Measurements from ENCODE around the gene CASZ1. TPM values are rescaled to one million over a fixed set of nuclear protein-coding genes. Genes with fewer than 3 reads are reported as not detected.
A peak's percentile ranks its signal among the peaks of the same experiment; 100 is the strongest.

Gene CASZ1
- total RNA-seq, 4 donors from 2014 or later: 106 to 229 (median 160) TPM

DNA sequence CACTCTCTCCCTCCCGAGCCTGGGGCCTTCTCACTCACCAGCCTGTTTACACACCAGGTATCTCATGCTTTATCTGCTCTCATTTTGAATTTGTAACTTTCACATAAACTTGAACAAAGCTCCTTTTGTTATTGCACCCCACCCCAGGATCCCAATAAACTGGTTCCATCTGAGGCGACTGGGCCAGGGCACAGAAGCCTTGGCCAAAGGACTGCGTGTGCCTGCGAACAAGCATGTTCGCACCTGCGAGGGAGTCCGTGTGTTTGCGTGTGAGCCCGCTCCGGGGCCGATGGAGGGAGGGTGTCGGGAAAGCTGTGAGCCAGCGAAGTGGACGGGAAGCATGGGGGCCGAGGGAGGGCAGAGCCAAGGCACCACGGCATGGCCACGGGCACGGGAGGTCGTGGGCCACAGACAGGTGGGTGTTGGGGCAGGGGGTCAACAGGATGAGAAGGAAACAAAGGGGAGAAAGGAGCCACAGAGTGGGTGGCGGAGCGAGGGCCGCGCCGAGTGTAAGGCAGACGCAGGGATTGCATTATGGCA is 98.8 kb downstream of the CASZ1 start:
- Histone ChIP-seq H3K27me3 (no peaks in the 10 kb centered on the region), H3K4me1 (peaks cover 65% of the 10 kb centered on the region), H3K36me3 (no peaks in the 10 kb centered on the region), H3K9me3 (no peaks in the 10 kb centered on the region), H3K27ac (peak overlapping the region; percentile 92), H3K4me3 (peak overlapping the region; percentile 7)
- no peak for TF ChIP-seq POLR2A (IDR thresholded peaks at IDR 0.05)
- TF ChIP-seq EP300 (IDR thresholded peaks at IDR 0.05): no peak
- TF ChIP-seq POLR2AphosphoS5 (IDR thresholded peaks at IDR 0.05): peak in 1 of 3 donors; percentile 33
- no peak for DNase-seq (ENCODE audit: low spot score in 2 of 2)
- 71% methylated on average over 25 of the region's 25 CpGs for WGBS

DNA sequence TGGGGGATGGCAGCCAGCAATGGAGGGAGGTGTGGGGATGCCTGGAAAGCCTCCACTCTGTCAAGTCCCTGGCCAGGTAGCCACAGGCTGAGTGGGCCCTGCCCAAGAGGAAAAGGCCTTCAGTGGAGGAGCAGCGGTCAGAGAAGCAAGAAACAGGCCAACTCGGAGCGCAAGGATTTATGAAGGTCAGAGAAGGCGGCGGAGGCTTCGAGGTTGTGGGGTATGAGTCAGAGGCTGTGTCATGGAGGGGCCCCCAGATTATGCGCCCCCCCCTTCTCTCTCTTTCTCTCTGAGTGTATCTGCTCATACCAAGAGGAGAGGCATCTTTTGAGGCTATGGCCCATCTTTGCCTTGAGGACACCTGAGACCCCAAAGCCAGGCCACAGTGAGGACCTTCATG is 99.5 kb downstream of the CASZ1 start:
- Histone ChIP-seq H3K4me3 (peak overlapping the region; percentile 7), H3K27ac (peak overlapping the region; percentile 92), H3K9me3 (no peaks in the 10 kb centered on the region), H3K4me1 (peaks cover 72% of the 10 kb centered on the region), H3K36me3 (no peaks in the 10 kb centered on the region), H3K27me3 (no peaks in the 10 kb centered on the region)
- TF ChIP-seq POLR2A (IDR thresholded peaks at IDR 0.05): no peak
- TF ChIP-seq POLR2AphosphoS5 (IDR thresholded peaks at IDR 0.05): no peak
- no peak for TF ChIP-seq EP300 (IDR thresholded peaks at IDR 0.05)
- TF ChIP-seq, protein P1, sequence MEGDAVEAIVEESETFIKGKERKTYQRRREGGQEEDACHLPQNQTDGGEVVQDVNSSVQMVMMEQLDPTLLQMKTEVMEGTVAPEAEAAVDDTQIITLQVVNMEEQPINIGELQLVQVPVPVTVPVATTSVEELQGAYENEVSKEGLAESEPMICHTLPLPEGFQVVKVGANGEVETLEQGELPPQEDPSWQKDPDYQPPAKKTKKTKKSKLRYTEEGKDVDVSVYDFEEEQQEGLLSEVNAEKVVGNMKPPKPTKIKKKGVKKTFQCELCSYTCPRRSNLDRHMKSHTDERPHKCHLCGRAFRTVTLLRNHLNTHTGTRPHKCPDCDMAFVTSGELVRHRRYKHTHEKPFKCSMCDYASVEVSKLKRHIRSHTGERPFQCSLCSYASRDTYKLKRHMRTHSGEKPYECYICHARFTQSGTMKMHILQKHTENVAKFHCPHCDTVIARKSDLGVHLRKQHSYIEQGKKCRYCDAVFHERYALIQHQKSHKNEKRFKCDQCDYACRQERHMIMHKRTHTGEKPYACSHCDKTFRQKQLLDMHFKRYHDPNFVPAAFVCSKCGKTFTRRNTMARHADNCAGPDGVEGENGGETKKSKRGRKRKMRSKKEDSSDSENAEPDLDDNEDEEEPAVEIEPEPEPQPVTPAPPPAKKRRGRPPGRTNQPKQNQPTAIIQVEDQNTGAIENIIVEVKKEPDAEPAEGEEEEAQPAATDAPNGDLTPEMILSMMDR (IDR thresholded peaks at IDR 0.05): no peak
- 70% methylated on average over 7 of the region's 7 CpGs for WGBS
- DNase-seq (ENCODE audit: low spot score in 2 of 2): no peak

DNA sequence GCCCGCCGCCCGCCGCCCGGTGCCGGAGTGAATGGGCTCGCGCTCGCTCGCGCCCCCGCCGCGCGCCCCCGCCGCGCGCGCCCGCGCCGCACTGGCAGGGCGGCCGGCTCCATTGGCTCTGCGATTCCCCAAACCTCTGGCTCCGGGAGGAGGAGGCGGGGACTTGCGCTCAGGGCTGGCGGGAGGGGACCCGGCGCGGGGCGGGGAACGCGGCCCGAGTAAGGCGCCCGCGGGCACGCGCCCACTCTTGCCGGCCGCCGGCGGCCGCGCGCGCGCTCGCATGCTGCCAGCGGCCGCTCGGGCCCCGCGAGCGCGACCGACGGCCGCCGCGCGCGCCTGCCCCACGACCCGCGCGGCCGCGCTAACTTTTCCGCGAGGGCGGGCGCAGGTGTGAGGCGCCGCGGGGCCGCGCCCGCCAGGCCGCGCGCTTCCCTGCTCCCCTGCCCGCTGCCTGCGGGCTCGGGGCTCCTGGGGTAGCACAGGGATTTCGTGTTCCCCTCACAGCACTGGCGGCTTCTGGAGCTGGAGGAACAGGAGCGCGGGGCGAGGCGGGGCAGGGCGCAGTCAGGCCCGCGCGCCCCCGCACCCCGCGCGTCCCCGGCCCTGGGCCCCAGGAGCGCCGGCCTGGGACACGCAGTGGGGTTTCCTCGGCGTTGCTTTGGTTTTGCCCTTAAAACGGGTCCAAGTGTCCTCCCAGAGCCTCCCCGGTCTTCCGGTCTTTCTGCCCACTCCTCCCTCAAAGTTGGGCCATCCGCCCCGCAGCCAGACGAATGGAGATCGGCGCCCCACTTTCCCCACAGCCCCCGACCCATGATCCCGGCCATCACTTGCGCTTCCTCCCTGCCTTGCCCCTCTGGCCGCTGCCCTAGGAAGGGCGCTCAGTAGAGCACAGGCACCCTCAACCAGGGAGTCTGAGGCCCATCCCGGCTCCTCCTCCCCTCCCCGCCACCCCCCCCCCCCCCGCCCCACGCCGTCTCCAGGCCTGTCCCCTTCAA is 101.5 kb downstream of the CASZ1 start:
- TF ChIP-seq POLR2A (IDR thresholded peaks at IDR 0.05): no peak
- TF ChIP-seq POLR2AphosphoS5 (IDR thresholded peaks at IDR 0.05): no peak
- TF ChIP-seq, protein P1 (IDR thresholded peaks at IDR 0.05): no peak
- no peak for TF ChIP-seq EP300 (IDR thresholded peaks at IDR 0.05)
- H3K9me3 ChIP-seq: no peaks in the 10 kb centered on the region
- DNase-seq (ENCODE audit: low spot score in 2 of 2): peak; percentile 89 to 90
- H3K36me3 ChIP-seq: peaks cover 3% of the 10 kb centered on the region
- H3K27me3 ChIP-seq: no peaks in the 10 kb centered on the region
- H3K27ac ChIP-seq: peak overlapping the region; percentile 92
- WGBS: 12% methylated on average over 15 of the region's 126 CpGs
- H3K4me3 ChIP-seq: peak overlapping the region; percentile 83
- H3K4me1 ChIP-seq: peaks cover 85% of the 10 kb centered on the region

DNA sequence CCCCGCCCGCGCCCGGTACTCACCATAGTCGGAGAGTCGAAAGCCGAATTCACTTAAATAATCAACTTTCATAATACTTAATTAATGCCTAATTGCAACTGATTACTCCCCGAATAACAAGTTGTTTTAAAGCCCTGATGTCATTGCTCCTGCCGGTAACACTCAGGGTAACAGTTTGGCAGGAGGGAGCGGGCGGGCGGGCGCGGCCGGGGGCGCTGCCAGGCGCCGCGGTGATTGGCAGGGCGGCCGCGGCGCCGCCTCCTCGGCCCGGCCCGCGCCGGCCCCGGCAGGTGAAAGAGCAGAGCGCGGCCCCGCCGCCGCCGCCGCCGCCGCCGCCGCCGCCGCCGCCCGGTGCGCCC is 102.2 kb downstream of the CASZ1 start:
- DNase-seq (ENCODE audit: low spot score in 2 of 2): no peak
- no peaks in the 10 kb centered on the region for H3K9me3 ChIP-seq
- H3K36me3 ChIP-seq: peaks cover 3% of the 10 kb centered on the region
- H3K4me1 ChIP-seq: peaks cover 85% of the 10 kb centered on the region
- H3K27me3 ChIP-seq: no peaks in the 10 kb centered on the region
- whole genome bisulfite sequencing: 0% methylated on average over 9 of the region's 46 CpGs
- peak overlapping the region; percentile 92 for H3K27ac ChIP-seq
- no peak for TF ChIP-seq POLR2AphosphoS5 (IDR thresholded peaks at IDR 0.05)
- TF ChIP-seq, protein P1 (IDR thresholded peaks at IDR 0.05): peak in 1 of 2 donors; percentile 13
- peak overlapping the region; percentile 83 for H3K4me3 ChIP-seq

DNA sequence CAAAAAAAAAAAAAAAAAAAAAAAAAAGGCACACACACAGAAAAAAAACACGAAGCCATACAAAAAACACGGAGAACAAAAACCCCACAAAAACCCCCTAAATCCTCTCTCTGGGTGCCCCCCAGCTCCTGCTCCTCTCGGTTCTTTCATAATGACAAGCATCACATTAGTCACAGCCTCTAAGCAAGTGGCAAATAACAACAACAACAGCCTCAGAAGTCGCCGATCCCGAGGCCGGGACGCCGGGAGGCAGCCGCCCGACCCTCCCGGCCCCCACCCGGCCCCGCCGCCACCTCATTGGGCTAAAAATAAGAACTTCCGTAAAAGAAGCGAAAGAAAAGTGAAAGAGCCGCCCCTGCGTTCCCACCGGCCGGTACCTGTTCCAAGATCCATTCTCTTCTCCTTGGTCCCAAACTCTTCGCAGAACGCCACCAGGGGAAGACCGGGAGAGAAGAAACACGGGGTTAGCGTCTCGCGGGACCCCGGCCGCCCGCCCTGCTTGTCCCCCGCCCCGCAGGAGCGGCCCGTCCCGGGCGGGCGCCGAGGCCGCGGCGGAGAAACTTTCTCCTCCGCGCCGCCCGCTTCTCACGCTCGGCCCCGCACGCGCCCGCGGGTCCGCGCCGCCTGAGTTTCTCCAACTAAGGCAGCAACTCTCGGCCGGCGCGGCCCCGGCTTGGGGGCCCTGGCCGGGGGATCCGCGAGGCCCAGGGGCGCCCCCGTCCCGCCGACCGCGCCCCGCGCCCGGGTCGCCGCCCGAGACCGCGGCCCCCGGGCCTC is 102.8 kb downstream of the CASZ1 start:
- Histone ChIP-seq H3K9me3 (no peaks in the 10 kb centered on the region), H3K36me3 (peaks cover 3% of the 10 kb centered on the region), H3K4me1 (peaks cover 85% of the 10 kb centered on the region), H3K27me3 (no peaks in the 10 kb centered on the region), H3K27ac (peak overlapping the region; percentile 92), H3K4me3 (peak overlapping the region; percentile 83)
- no peak for DNase-seq (ENCODE audit: low spot score in 2 of 2)
- WGBS: under 1% methylated on average over 32 of the region's 79 CpGs
- TF ChIP-seq EP300 (IDR thresholded peaks at IDR 0.05) (no peak), POLR2AphosphoS5 (IDR thresholded peaks at IDR 0.05) (no peak), POLR2A (IDR thresholded peaks at IDR 0.05) (no peak)
- TF ChIP-seq, protein P1 (IDR thresholded peaks at IDR 0.05): no peak
